Embryonic facial prominence (tissue), 1 donor: Measurements from ENCODE around the gene NT5E.

ENCODE experiments used
- DNase-seq: peaks from one replicate; pipeline ENCODE4 v3.0.0-alpha.2; 2016; ENCODE audit errors: extremely low spot score

Gene NT5E

DNA sequence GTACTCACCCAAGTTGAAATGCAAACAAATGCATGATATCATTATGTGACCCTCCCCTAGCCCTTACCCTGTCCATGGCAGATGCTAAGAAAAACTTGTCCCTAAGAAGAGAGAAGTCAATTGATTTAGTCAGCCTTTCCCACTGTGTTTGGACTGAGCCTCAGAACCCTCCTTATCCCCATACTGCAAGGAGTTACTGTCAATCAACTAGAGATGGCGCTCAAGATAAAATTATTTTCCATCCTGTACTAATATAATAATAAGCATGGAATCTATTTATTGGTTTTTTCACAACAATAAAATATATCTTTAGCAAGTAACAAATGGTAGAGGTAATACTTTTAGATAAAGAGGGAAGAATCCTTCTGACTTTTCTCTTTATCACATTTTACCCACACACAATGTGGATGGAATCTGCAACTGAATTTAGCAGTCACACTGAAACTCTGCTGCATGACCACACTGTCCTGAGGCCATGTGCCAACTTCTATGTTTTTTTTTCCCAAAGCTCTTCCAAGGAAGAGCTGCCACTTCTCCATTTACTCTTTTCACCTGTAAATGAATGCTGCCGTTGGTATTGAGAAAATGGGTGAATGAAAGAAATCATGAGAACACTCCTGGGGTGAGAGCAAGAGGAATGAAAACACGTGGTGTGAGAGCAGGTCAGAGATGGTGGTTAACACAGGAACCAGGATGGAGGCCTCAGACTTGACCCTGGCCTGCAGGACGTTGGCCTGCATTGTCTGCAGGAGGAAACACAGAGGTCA is 10.5 kb downstream of the NT5E start:
- DNase-seq, result no peak

DNA sequence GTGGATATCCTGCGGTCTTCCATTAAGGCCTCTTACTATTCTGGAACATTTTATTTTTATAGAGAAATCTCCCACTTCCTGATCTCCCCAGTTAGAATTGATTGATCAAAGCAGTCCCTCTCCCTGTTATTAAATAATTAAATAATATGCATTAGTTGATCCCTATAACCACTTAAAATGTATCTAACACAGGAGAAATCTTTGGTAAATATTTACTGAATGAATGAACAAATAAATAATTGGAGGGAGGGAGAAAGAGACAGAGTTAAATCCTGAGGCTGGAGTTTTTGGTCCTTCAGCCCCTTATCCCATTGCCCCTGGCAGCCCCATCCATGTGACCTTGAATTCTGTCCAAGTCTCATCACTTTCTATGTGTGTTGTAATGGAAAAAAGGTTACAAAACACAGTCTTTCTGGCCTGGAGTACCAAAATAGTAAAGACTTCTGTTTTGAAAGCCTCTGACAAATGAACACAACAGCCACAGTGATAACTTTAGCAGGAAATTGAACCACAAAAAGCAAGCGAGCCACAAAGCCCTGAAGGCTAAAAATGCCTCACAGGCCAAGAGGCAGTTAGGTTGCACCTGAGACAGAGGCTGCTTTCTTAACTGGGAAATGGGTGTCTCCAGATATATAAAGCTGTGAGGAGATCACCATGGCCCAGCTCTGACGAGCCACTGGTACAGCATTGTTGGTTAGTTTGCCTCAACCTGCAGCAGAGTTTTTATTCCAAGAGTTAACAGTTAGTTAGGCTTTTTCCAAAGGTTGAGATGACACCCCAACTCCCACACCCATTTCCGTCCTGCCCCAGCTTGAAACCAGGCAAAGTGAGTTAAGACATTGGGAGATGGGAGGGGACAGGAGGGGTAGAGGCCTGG is 11.3 kb downstream of the NT5E start:
- DNase-seq, result no peak

GRCh38 chr6:85461798-85462170 is 11.9 kb downstream of the NT5E start:
- DNase-seq, result no peak

DNA sequence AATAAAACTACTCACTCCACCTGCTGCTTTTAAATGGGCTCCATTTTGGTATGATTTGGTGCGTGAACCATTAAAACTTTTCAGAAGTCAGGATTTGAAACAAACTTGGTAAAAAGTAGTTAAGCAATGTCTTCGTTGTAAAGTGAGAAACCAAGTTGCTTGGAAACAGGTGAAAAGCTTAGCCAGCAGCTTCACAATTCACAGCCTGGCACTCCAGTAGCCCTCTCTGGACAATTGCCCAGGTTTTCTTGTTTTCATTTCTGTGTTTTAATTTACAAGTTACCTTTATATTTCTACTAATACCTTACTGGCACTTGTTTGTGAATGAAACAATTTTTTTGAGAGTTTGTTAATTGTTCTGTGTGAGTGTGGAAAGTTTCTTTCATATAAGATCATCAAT is 12.8 kb downstream of the NT5E start:
- DNase-seq, result no peak

DNA sequence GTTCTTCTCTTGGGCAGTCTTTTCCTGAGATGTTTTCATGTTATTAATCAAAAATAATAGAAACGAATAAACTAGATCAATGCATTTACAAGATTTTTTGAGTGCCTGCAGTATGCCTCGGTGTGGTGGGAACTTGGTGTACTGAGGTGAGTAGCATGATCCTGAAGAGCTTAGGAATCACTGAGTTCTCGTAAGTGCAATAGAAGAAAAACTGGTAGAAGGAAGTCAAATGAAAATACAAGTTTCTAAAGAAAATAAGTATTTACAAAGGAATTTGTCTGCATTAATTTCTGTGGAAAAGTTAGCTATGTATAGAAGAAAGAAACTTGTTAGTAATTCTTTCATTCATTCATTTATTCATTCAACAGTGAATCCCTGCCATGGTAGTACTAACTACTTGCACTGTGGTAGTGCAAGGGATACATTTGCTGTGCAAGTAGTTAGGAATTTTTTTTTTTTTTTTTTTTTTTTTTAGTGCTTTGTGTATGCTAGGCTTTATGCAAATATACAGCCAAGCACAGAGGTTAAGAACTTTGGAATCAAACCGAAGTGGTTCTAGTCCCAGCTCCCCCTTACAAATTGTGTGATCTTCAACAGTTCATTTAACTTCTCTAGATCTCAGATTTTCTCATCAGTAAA is 13.9 kb downstream of the NT5E start:
- no peak for DNase-seq

DNA sequence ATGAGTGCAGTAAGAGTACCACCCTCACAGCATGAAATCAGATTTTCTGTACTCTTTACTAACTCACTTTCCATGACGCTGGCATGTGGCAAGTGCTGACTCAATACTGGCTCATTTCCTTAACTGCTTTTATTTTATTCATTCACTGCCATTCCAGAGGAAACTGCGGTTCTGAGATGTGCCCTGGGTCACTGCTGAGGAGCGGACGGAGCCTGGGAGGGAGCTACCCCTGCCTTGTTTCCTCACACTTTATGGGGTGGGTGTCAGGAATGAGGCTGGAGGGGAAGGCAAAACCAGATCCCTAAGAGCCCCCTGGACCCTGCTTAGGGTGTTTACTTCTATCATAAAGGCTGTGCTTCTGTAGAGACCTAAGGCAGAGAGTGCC is 14.4 kb downstream of the NT5E start:
- DNase-seq, result no peak

DNA sequence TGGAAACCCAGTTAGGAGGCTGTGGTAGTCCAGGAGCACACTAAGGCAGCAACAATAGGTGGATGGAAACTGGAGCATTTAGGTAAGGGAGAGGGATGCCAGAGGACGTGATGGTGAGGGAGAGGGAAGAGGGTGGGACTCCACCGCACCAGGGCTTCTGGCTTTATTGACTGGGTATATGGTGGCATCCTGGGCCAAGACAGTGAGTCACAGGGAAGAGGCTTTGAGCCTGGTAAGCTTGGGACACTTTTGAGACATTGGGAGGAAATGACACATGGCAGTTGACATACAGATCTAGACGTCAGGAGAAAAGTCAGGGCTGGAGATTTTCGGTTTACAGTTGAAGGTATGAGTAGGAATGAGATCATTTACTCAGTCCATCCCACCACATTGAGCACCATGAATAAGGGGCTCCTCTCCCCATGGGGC is 14.9 kb downstream of the NT5E start:
- DNase-seq, result no peak

- no peak for DNase-seq
Observed at GRCh38 chr6:85465762-85466161, 15.9 kb downstream of the NT5E start.

DNA sequence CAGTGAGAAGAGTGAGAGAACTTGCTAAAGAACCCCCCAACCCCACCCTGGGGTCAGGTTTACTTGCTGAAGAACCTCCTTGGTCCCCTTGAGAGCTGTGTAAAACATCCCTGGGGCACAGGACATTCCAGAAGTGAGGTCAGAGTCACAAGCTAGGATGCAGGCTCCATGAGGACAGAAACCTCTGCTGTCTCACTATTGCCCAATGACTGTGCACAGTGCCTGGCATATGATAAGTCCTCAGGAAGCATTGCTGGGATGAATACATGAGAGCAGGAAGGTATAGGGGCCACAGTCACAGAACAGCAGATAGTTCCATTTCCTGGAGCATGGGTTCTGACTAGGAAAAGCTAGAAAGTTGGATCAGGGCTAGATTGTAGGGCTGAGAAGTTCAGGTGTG is 18.4 kb downstream of the NT5E start:
- no peak for DNase-seq

- no peak for DNase-seq
Observed at GRCh38 chr6:85469276-85470022, 19.6 kb downstream of the NT5E start.

DNA sequence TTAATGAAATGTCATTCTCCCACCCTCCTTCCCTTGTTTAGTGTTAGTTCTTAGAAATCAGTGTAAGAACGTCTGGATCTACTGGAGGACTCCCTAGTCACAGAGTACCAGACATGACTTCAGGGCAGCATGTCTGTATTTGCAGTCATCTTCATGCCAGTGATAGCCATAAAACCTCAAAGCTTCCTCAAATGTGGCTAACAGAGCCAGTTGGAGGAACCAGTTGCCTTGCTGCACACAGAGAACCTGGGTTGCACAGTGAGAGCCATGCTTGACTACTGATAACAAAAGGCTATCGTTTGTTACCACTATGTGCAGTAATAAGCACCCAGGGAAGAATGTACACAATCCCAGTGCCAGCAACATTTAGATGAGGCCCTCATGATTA is 20.1 kb downstream of the NT5E start:
- no peak for DNase-seq

DNA sequence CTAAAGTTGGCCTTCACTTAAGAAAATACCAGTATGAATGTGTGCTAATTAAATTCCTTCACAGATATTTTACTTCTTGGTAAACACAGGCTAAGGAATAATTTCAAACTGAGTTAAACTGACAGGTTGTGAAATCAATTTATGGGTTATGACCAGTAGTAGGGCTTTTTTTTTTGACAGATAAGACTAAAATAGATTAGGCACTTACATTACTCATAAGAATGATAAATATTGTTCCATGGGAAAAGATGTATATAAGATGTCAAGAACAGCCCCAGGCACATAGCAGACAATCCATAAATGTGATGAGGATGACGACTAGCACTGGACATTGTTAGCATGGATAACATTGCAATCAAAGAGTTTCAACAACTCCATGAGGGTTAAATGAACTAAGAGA is 22.9 kb downstream of the NT5E start:
- DNase-seq, result no peak

DNA sequence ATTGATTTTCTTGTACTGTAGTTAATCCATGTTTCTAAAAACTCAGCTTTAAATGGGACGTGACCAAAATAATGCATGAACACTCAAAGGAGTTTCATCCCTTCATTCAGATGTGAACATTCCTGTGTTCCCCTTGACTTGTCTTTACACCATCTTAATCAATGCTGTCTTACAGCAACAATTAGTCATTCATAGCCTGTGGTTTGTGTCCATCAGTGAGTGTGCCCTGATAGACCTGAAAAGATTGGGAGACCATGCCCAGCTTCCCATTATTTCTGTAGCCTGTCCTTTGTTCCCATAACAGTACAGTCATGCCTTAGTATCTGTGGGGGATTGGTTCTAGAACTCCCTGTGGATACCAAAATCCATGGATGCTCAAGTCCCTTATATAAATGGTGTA is 23.9 kb downstream of the NT5E start:
- DNase-seq, result no peak

GRCh38 chr6:85476532-85476931 is 26.6 kb downstream of the NT5E start:
- no peak for DNase-seq

GRCh38 chr6:85479208-85479607 is 29.3 kb downstream of the NT5E start:
- DNase-seq, result no peak

- no peak for DNase-seq
Observed at GRCh38 chr6:85482206-85482904, 32.5 kb downstream of the NT5E start.

GRCh38 chr6:85482905-85483700 is 33.2 kb downstream of the NT5E start:
- no peak for DNase-seq

- DNase-seq, result no peak
Observed at GRCh38 chr6:85483846-85484245, 34.0 kb downstream of the NT5E start.

DNA sequence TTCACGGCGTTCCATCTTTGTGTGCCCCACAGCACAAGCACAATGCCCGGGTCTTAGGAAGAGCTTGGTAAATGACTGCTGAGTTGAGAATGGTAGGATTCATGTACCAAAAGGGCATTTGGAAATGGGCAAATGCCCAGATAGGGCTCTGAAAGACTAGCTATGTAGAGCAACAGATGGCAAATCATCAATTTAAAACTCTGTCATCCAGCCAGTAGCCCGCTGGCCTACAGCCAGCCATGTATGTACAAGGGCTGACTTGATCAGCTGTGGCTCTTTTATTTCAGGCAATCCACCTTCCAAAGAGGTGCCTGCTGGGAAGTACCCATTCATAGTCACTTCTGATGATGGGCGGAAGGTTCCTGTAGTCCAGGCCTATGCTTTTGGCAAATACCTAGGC is 35.1 kb downstream of the NT5E start:
- no peak for DNase-seq

DNA sequence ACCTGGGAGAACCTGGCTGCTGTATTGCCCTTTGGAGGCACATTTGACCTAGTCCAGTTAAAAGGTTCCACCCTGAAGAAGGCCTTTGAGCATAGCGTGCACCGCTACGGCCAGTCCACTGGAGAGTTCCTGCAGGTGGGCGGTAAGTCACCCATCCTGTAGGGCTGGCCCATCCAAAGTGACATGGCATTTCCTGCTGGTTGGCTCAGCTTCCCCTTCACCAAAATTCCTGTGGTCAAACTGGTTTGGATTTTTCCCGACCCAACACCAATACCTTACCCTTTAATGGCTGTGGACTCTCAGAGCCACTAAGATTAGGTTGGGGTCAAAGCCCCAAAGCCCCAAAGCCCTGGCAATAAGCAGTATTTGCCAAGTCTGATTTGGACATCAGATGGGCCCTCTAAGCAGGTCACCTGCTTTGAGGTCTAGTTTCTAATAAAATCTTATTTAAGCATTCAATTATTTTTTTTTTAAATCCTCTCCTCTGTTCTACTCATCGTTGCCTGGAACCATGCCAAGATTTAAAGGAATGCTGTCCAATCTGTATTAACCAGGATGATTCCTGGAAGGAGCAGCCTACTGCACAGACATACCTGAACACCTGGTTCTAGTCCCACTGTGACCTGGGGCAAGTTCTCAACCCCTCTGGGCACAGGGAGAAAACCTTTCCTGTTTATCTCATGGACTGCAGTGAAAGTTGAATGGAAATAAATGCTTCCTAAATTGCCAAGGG is 40.8 kb downstream of the NT5E start:
- no peak for DNase-seq
